Esophagus muscularis mucosa (tissue), 3 donors: ENCODE results near the gene PDRG1.

ENCODE experiments used
- CTCF ChIP-seq, 3 experiments: fragments of 200-600 bp in 2 of 3; fragments of 450-650 bp in 1 of 3; sonication (generic) in 2 of 3; IDR thresholded peaks; one replicate each; pipeline ENCODE4 v1.5.1; 2017 to 2019; ENCODE audit warnings: antibody characterized with exemption in 3 of 3, mild to moderate bottlenecking in 2 of 3, moderate library complexity in 1 of 3
- POLR2AphosphoS5 ChIP-seq, 2 donors: sonication (generic); formaldehyde crosslinking; IDR thresholded peaks; one replicate each; pipeline ENCODE4 v1.6.1; 2017; ENCODE audit warnings: antibody characterized with exemption in 2 of 2

DNA sequence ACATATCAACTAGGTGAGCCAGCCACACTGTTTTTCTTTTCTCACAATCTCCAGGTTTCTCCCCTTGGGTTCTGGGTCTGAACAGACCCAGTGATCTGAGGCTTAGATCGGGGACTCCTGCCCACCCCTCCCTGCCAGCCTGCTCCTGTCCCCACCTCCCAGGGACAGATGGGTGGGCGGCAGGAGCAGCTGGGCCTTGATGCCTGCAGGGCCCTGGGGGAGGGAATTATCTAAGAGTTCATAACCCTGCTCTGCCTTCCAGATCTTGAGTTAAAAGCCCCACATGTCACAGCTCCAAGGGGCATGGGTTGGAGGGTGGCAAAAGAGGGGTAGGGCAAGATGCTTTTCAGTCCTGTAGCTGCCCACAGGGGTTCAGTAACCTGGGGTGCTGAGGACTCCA lies 10.9 kb upstream of the PDRG1 start:
- TF ChIP-seq CTCF (IDR thresholded peaks at IDR 0.05), result no peak
- no peak for TF ChIP-seq POLR2AphosphoS5 (IDR thresholded peaks at IDR 0.05)
